Activated CD8-positive, alpha-beta memory T cell treated with anti-CD3 and anti-CD28 coated beads for 1 hour (primary cell): Measurements from ENCODE around the gene CGN.

Experiments used
- DNase-seq, 2 donors: peaks; one replicate each; pipeline ENCODE4 v3.0.0-alpha.2; 2020; ENCODE audit warnings: low read depth in 1 of 2; ENCODE audit errors: extremely low read depth in 1 of 2

Gene CGN

GRCh38 chr1:151510957-151511635 lies at the start of gene CGN:
Gene CGN (plus strand): TSS chr1:151511387. CDS start chr1:151518520, 7,133 bp downstream.
- peak; percentile 68 to 80 for DNase-seq

- no peak for DNase-seq
Measured at GRCh38 chr1:151461694-151462093, 49.5 kb upstream of the CGN start.

- DNase-seq: no peak
Measured at GRCh38 chr1:151465026-151465425, 46.2 kb upstream of the CGN start.

- no peak for DNase-seq
Measured at GRCh38 chr1:151472856-151473731, 38.1 kb upstream of the CGN start.

GRCh38 chr1:151474745-151475144 lies 36.4 kb upstream of the CGN start:
- DNase-seq: no peak

GRCh38 chr1:151475175-151475574 lies 36.0 kb upstream of the CGN start:
- no peak for DNase-seq

GRCh38 chr1:151476083-151476482 lies 35.1 kb upstream of the CGN start:
- DNase-seq: no peak

- DNase-seq: no peak
Measured at GRCh38 chr1:151477066-151477465, 34.1 kb upstream of the CGN start.

GRCh38 chr1:151478140-151478812 lies 32.9 kb upstream of the CGN start:
- no peak for DNase-seq

- no peak for DNase-seq
Measured at GRCh38 chr1:151478923-151479322, 32.3 kb upstream of the CGN start.

GRCh38 chr1:151479462-151479861 lies 31.7 kb upstream of the CGN start:
- DNase-seq: no peak

GRCh38 chr1:151482017-151482416 lies 29.2 kb upstream of the CGN start:
- DNase-seq: no peak

GRCh38 chr1:151485685-151486255 lies 25.4 kb upstream of the CGN start:
- DNase-seq: no peak

GRCh38 chr1:151486557-151486956 lies 24.6 kb upstream of the CGN start:
- no peak for DNase-seq

GRCh38 chr1:151491641-151492040 lies 19.5 kb upstream of the CGN start:
- DNase-seq: no peak

- DNase-seq: no peak
Measured at GRCh38 chr1:151492120-151492519, 19.1 kb upstream of the CGN start.

- no peak for DNase-seq
Measured at GRCh38 chr1:151493042-151493441, 18.1 kb upstream of the CGN start.

GRCh38 chr1:151494741-151495281 lies 16.4 kb upstream of the CGN start:
- DNase-seq: no peak

- DNase-seq: no peak
Measured at GRCh38 chr1:151495316-151495715, 15.9 kb upstream of the CGN start.

- no peak for DNase-seq
Measured at GRCh38 chr1:151499365-151499764, 11.8 kb upstream of the CGN start.

GRCh38 chr1:151499930-151500329 lies 11.3 kb upstream of the CGN start:
- DNase-seq: no peak
